ENCODE measurements around the gene GADL1. TPM values are rescaled to one million over a fixed set of nuclear protein-coding genes. Genes with fewer than 3 reads are reported as not detected.

The GADL1 gene
- total and polyA plus RNA-seq, 3 donors from 2014 or later, result 0.08 to 0.30 TPM; not detected in 1

DNA sequence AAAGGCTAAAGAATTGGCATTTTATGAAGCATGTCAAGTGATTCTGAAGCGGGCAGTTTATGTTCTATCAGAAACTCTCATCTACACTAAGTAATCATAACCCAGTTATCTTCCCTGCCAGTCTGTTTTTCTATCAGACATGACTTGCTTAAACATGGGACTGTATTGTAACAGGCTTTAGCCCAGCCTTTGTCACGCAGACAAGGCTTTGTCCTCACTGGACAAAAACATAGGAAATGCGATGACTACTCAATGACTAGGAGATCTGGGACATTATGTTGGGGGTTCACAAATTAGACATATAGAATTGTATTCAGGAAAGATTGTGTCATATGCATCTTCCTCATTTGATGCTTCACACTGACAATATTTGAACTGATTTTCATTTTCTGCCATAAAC lies 115.5 kb downstream of the GADL1 start:
- 92 to 97% methylated on average over 3 of the region's 3 CpGs for WGBS, 2 donors
- H3K4me3 ChIP-seq, result no peak overlapping the region
- no peaks in the 10 kb centered on the region for H3K27me3 ChIP-seq
- no peak for TF ChIP-seq CTCF (IDR thresholded peaks at IDR 0.05)
- TF ChIP-seq POLR2A (IDR thresholded peaks at IDR 0.05), result no peak
- no peak overlapping the region for H3K27ac ChIP-seq
- no peaks in the 10 kb centered on the region for H3K9me3 ChIP-seq
- intact Hi-C loops (cut with DNase I; ENCODE audit: low total_unique reads), result no loop called here
- no peaks in the 10 kb centered on the region for H3K36me3 ChIP-seq (ENCODE audit: low read depth, missing control alignments)
- no peaks in the 10 kb centered on the region for H3K4me1 ChIP-seq
- DNase-seq, result no peak

DNA sequence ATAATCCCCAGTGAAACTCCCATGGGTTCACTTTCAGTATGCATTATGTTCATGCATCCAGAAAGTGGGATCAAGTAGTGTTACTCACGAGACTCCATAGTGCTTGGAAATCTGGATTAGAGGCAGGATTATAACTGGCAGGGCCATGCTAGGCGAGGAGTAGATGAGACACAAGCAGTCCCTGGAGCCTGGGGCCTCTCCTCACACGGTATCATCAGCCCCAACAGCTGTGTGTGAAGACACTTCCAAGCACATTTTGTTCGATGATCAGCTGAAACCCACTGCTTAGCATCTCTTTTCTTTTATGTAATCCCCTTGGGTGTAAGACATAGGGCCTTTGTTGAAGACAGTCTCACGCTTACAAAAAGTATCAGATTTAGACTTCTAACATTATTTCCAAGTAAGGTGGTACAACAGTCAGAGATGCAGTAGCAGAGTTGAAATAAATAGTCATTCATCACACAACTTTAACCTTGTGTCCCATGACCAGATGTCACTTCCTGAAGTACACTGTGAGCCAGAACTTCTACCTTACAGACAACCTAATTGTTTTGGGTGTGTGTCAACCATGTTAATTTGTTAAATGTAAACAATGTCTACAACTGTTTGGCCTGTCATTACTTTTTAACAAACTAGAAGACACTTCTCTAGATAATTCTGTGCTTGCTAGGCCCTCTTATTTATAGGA lies 116.9 kb downstream of the GADL1 start:
- no peaks in the 10 kb centered on the region for H3K27me3 ChIP-seq
- WGBS, 2 donors, result 79 to 92% methylated on average over 5 of the region's 5 CpGs
- TF ChIP-seq POLR2A (IDR thresholded peaks at IDR 0.05), result no peak
- TF ChIP-seq CTCF (IDR thresholded peaks at IDR 0.05), result no peak
- intact Hi-C loops (cut with DNase I; ENCODE audit: low total_unique reads), result no loop called here
- no peaks in the 10 kb centered on the region for H3K4me1 ChIP-seq
- no peaks in the 10 kb centered on the region for H3K9me3 ChIP-seq
- no peak overlapping the region for H3K4me3 ChIP-seq
- no peaks in the 10 kb centered on the region for H3K36me3 ChIP-seq (ENCODE audit: low read depth, missing control alignments)
- DNase-seq, result no peak
- no peak overlapping the region for H3K27ac ChIP-seq

- intact Hi-C loops (cut with DNase I; ENCODE audit: low total_unique reads), result no loop called here
- H3K27ac ChIP-seq, result no peak overlapping the region
- no peak for DNase-seq
- no peak overlapping the region for H3K4me3 ChIP-seq
- no peaks in the 10 kb centered on the region for H3K4me1 ChIP-seq
- WGBS, 2 donors, result 84 to 90% methylated on average over 3 of the region's 3 CpGs
- no peaks in the 10 kb centered on the region for H3K36me3 ChIP-seq (ENCODE audit: low read depth, missing control alignments)
- TF ChIP-seq POLR2A (IDR thresholded peaks at IDR 0.05) (no peak), CTCF (IDR thresholded peaks at IDR 0.05) (no peak)
- no peaks in the 10 kb centered on the region for H3K9me3 ChIP-seq
- H3K27me3 ChIP-seq, result no peaks in the 10 kb centered on the region
Measured at GRCh38 chr3:30776186-30776815, 118.2 kb downstream of the GADL1 start.

DNA sequence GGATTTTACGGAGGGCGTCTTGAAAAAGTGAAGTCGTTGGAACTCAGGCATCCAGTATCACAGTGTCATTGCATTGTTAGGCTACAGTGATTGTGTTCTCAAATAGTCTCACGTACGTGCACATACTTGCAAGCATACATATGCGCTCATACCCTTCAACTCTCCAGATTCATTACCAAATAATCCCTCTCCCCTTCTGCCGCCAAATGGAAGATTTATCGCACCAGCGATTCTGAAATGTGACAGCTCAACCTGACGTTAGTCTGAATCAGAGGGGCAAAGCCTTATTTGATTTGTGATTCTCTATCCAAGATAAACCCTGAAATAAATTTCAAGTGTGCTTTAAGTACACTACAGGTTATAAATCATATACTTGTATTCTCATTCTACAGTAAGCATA lies 119.4 kb downstream of the GADL1 start:
- DNase-seq, result no peak
- no peak overlapping the region for H3K27ac ChIP-seq
- 48 to 62% methylated on average over 10 of the region's 10 CpGs for WGBS, 2 donors
- H3K4me1 ChIP-seq, result no peaks in the 10 kb centered on the region
- no peak overlapping the region for H3K4me3 ChIP-seq
- no peaks in the 10 kb centered on the region for H3K9me3 ChIP-seq
- TF ChIP-seq CTCF (IDR thresholded peaks at IDR 0.05), result no peak
- TF ChIP-seq POLR2A (IDR thresholded peaks at IDR 0.05), result no peak
- no peaks in the 10 kb centered on the region for H3K36me3 ChIP-seq (ENCODE audit: low read depth, missing control alignments)
- intact Hi-C loops (cut with DNase I; ENCODE audit: low total_unique reads), result no loop called here
- no peaks in the 10 kb centered on the region for H3K27me3 ChIP-seq

DNA sequence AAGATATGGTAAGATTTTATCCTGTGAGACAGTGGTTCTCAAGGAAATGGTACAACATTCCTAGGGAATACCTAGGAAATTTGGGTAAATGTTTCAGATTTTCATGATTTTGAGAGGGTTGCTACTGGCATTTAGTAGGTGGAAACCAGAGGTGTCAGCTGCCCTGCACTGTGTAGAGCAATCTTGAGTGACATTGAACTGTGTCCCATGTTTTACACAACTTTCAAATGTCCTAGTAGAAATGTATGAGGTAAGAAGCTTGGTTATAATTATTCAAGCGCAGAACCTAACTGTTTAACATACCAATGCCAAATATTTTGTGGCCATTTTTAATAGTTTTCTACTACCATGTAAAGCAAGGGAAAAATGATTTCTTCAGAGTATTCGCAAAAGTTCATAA lies 120.4 kb downstream of the GADL1 start:
- H3K9me3 ChIP-seq, result no peaks in the 10 kb centered on the region
- H3K27ac ChIP-seq, result no peak overlapping the region
- TF ChIP-seq POLR2A (IDR thresholded peaks at IDR 0.05), result no peak
- TF ChIP-seq CTCF (IDR thresholded peaks at IDR 0.05), result no peak
- no peak for DNase-seq
- 65 to 95% methylated on average over 2 of the region's 2 CpGs for WGBS, 2 donors
- intact Hi-C loops (cut with DNase I; ENCODE audit: low total_unique reads), result no loop called here
- no peaks in the 10 kb centered on the region for H3K27me3 ChIP-seq
- H3K36me3 ChIP-seq (ENCODE audit: low read depth, missing control alignments), result no peaks in the 10 kb centered on the region
- no peak overlapping the region for H3K4me3 ChIP-seq
- no peaks in the 10 kb centered on the region for H3K4me1 ChIP-seq
